Gastrocnemius medialis (tissue), 4 donors: Measurements from ENCODE around the gene PLEKHG4B. TPM values are rescaled to one million over a fixed set of nuclear protein-coding genes. Genes with fewer than 3 reads are reported as not detected.

Experiments
- ATAC-seq, 2 donors: fragments of 150-250 bp; one replicate each; pipeline ENCODE4 v1.9.1; 2016
- DNase-seq, 2 donors: peaks; one replicate each; pipeline ENCODE4 v3.0.0-alpha.2; 2019
- H3K27ac ChIP-seq, 4 donors: fragments of 200-600 bp; sonication (generic); 1 replicate in 1 of 4; 2 replicates in 3 of 4; pipeline ENCODE4 v1.5.1; 2016 to 2018; ENCODE audit warnings: mild to moderate bottlenecking in 2 of 4, moderate library complexity in 1 of 4
- H3K27me3 ChIP-seq, 3 donors: fragments of 200-600 bp; sonication (generic) in 2 of 3; 1 replicate in 1 of 3; 2 replicates in 2 of 3; pipeline versions ENCODE4 v1.5.1 to v1.6.0; 2016 to 2019; ENCODE audit warnings: mild to moderate bottlenecking in 1 of 3, moderate library complexity in 1 of 3
- H3K36me3 ChIP-seq, 2 donors: fragments of 200-600 bp; sonication (generic) in 1 of 2; one replicate each; pipeline ENCODE4 v1.5.1; 2017 to 2018
- H3K4me1 ChIP-seq, 2 donors: fragments of 200-600 bp; sonication (generic) in 1 of 2; one replicate each; pipeline ENCODE4 v1.5.1; 2016 to 2017; ENCODE audit warnings: mild to moderate bottlenecking in 2 of 2
- H3K4me3 ChIP-seq, 4 donors: fragments of 200-600 bp; sonication (generic) in 3 of 4; 1 replicate in 1 of 4; 2 replicates in 3 of 4; pipeline ENCODE4 v1.5.1; 2016 to 2019; ENCODE audit warnings: mild to moderate bottlenecking in 2 of 4
- H3K9me3 ChIP-seq, 3 donors: fragments of 200-600 bp; sonication (generic) in 2 of 3; 1 replicate in 1 of 3; 2 replicates in 2 of 3; pipeline ENCODE4 v1.5.1; 2016 to 2019
- CTCF ChIP-seq, 5 experiments: fragments of 450-650 bp in 3 of 5; fragments of 200-600 bp in 2 of 5; sonication (generic) in 2 of 5; IDR thresholded peaks in 4 of 5; conservative IDR thresholded peaks in 1 of 5; 1 replicate in 4 of 5; 2 replicates in 1 of 5; pipeline ENCODE4 v1.5.1; 2016 to 2019; ENCODE audit warnings: antibody characterized with exemption in 5 of 5, mild to moderate bottlenecking in 3 of 5, moderate library complexity in 3 of 5
- POLR2A ChIP-seq, 2 donors: fragments of 450-650 bp; IDR thresholded peaks; one replicate each; pipeline ENCODE4 v1.6.1; 2017; ENCODE audit warnings: antibody characterized with exemption in 2 of 2, mild to moderate bottlenecking in 2 of 2, moderate library complexity in 2 of 2
- in situ Hi-C, 4 donors: fragments of 200-750 bp; cut with MboI; loops; one replicate each; pipeline versions ENCODE4 v1.15.0 to v1.8.0; 2017; ENCODE audit warnings: low sequenced_read_pairs in 4 of 4
- intact Hi-C: fragments of 100-400 bp; cut with DNase I; formaldehyde crosslinking; loops from one replicate; pipeline ENCODE4 v1.15.1; 2023; ENCODE audit warnings: low total_unique reads
- total RNA-seq, 4 donors: library from RNA; depleted of rRNA; stranded (reverse); fragments of >200 nt; gene quantifications; one replicate each; pipeline versions ENCODE4 v1.1.0 to v1.2.3, GENCODE V29; 2016

PLEKHG4B gene
- total RNA-seq, 4 donors from 2014 or later, result not detected

GRCh38 chr5:110270-110888, 18.4 kb downstream of the PLEKHG4B start:
- intact Hi-C loops, result no loop called here
- no peaks in the 10 kb centered on the region for H3K9me3 ChIP-seq
- no peaks in the 10 kb centered on the region for H3K27me3 ChIP-seq
- ATAC-seq (no peak), DNase-seq (no peak)
- H3K27ac ChIP-seq, result no peak overlapping the region
- H3K4me3 ChIP-seq, result no peak overlapping the region
- H3K36me3 ChIP-seq, result no peaks in the 10 kb centered on the region
- in situ Hi-C loops, result no loop called here
- no peaks in the 10 kb centered on the region for H3K4me1 ChIP-seq
- TF ChIP-seq POLR2A (IDR thresholded peaks at IDR 0.05), result no peak
- TF ChIP-seq CTCF (IDR thresholded peaks at IDR 0.05 in 4 of 5, conservative IDR thresholded peaks at IDR 0.05 in 1 of 5), result no peak

GRCh38 chr5:111171-111570, 19.2 kb downstream of the PLEKHG4B start:
- no peak for TF ChIP-seq CTCF (IDR thresholded peaks at IDR 0.05 in 4 of 5, conservative IDR thresholded peaks at IDR 0.05 in 1 of 5)
- no peak for TF ChIP-seq POLR2A (IDR thresholded peaks at IDR 0.05)
- intact Hi-C loops (no loop called here), in situ Hi-C loops (no loop called here)
- ATAC-seq (no peak), DNase-seq (no peak)
- Histone ChIP-seq H3K9me3 (no peaks in the 10 kb centered on the region), H3K4me3 (no peak overlapping the region), H3K27me3 (no peaks in the 10 kb centered on the region), H3K4me1 (no peaks in the 10 kb centered on the region), H3K36me3 (no peaks in the 10 kb centered on the region), H3K27ac (no peak overlapping the region)

- in situ Hi-C loops (no loop called here), intact Hi-C loops (no loop called here)
- no peak for ATAC-seq
- Histone ChIP-seq H3K4me3 (no peak overlapping the region), H3K36me3 (no peaks in the 10 kb centered on the region), H3K9me3 (no peaks in the 10 kb centered on the region), H3K4me1 (no peaks in the 10 kb centered on the region), H3K27ac (no peak overlapping the region), H3K27me3 (peaks cover 0 to 6% (median 6%) of the 10 kb centered on the region in 3 donors)
- TF ChIP-seq CTCF (IDR thresholded peaks at IDR 0.05 in 4 of 5, conservative IDR thresholded peaks at IDR 0.05 in 1 of 5) (no peak), POLR2A (IDR thresholded peaks at IDR 0.05) (no peak)
- no peak for DNase-seq
These were observed 27.6 kb downstream of the PLEKHG4B start for GRCh38 chr5:119486-120097.

- no peak for TF ChIP-seq POLR2A (IDR thresholded peaks at IDR 0.05)
- no peak for TF ChIP-seq CTCF (IDR thresholded peaks at IDR 0.05 in 4 of 5, conservative IDR thresholded peaks at IDR 0.05 in 1 of 5)
- no peak for ATAC-seq
- Histone ChIP-seq H3K4me3 (no peak overlapping the region), H3K27ac (no peak overlapping the region), H3K9me3 (no peaks in the 10 kb centered on the region), H3K36me3 (no peaks in the 10 kb centered on the region), H3K27me3 (peaks cover 0 to 11% (median 5%) of the 10 kb centered on the region in 3 donors), H3K4me1 (no peaks in the 10 kb centered on the region)
- intact Hi-C loops (no loop called here), in situ Hi-C loops (no loop called here)
- no peak for DNase-seq
These were observed 29.5 kb downstream of the PLEKHG4B start for GRCh38 chr5:121432-121831.
